Activated CD4-positive, alpha-beta memory T cell treated with anti-CD3 and anti-CD28 coated beads, Interleukin-2, amount 10 ng/mL, durations not matched to agents 7 days and 5 days (primary cell): ENCODE results near the gene RAD23B. TPM values are rescaled to one million over a fixed set of nuclear protein-coding genes. Genes with fewer than 3 reads are reported as not detected.

ENCODE experiments used
- CTCF ChIA-PET: fragments of 350-600 bp; sonication (Branson Sonifier 250); formaldehyde crosslinking; loops from one replicate; lab custom pipeline; 2021; ENCODE audit warnings: antibody characterized with exemption, inconsistent platforms; lab: Charles Lee
- POLR2A ChIA-PET: fragments of 350-600 bp; sonication (Branson Sonifier 250); formaldehyde crosslinking; loops from one replicate; lab custom pipeline; 2021; ENCODE audit warnings: antibody characterized with exemption; lab: Charles Lee
- DNase-seq: peaks from one replicate; pipeline ENCODE4 v3.0.0-alpha.2; 2020
- H3K27ac Mint-ChIP-seq: one replicate; pipeline ENCODE4 v1.8.0; 2021; ENCODE audit warnings: mild to moderate bottlenecking, mixed read lengths
- H3K27me3 Mint-ChIP-seq: one replicate; pipeline ENCODE4 v1.8.0; 2021; ENCODE audit warnings: mixed read lengths
- H3K36me3 Mint-ChIP-seq: one replicate; pipeline ENCODE4 v1.8.0; 2021; ENCODE audit warnings: low read depth, mixed read lengths
- H3K4me1 Mint-ChIP-seq: one replicate; pipeline ENCODE4 v1.8.0; 2021; ENCODE audit warnings: mixed read lengths
- H3K4me3 Mint-ChIP-seq: one replicate; pipeline ENCODE4 v1.8.0; 2021; ENCODE audit warnings: mild to moderate bottlenecking, mixed read lengths
- H3K9me3 Mint-ChIP-seq: one replicate; pipeline ENCODE4 v1.8.0; 2021; ENCODE audit warnings: mixed read lengths
- total RNA-seq, 2 experiments: library from RNA; stranded (reverse); gene quantifications; one replicate each; pipeline ENCODE4 v1.2.3, GENCODE V29; 2021

RAD23B gene
- total RNA-seq = 10 to 100 TPM; 89.4 to 91.0 TPM

GRCh38 chr9:107282759-107283622, at the start of gene RAD23B:
Gene RAD23B, plus strand, starts transcription at chr9:107283279. Its CDS starts 351 bp downstream, at chr9:107283630.
- DNase-seq = peak; percentile 97
- peak within 1 kb of the TSS; percentile 95 for H3K27ac Mint-ChIP-seq
- CTCF ChIA-PET = interaction anchor here (1.1 to 1.9 kb wide), 2 partner anchors 13 to 21 kb away, joined by 4 to 5 read pairs; no protein-coding TSS in a partner anchor
- peaks cover 43% of the 10 kb centered on the region for H3K4me1 Mint-ChIP-seq
- H3K27me3 Mint-ChIP-seq = peaks cover 8% of the 10 kb centered on the region
- peak within 1 kb of the TSS; percentile 91 for H3K4me3 Mint-ChIP-seq
- H3K36me3 Mint-ChIP-seq = peaks cover 19% of the 10 kb centered on the region
- POLR2A ChIA-PET = interaction anchor here (1.0 to 2.4 kb wide), 7 partner anchors 21 to 1837 kb away, joined by 3 to 18 read pairs (median 6); partner anchors contain the start of genes KLF4 and TMEM245
- no peaks in the 10 kb centered on the region for H3K9me3 Mint-ChIP-seq

DNA sequence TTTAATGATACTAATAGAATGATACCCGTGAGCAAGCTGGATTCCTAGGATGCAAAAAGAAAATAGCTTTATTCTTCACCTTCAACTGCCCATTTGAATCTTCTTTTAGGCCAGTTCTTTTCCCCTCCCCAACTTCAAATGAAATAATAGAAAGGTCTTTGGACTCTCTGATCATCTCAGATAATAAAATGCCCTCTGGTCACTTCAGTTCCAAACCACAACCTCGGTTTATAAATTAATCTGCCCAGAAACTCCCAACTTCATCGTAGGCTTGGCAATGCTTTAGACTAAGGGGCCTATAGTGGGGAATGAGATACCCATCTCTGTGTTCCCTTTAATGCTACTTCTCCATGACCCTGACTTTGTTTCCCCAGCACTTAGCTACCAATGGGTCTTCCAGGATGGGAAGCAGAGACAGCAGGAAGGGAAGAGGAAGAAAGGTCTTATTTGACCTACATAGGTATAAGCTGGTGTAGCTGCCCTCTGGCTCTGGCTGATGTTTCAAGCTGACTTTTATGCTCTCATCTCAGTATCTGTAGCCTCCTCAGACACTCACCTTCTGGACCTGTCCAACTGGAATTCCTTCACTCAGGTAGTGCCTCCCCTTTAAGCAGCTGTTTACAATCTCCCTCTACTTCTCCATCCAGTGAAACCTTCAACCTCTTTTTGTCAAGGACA, 47.2 kb upstream of the RAD23B start:
- Mint-ChIP-seq H3K4me1 (peaks cover 3% of the 10 kb centered on the region), H3K4me3 (no peak overlapping the region), H3K36me3 (no peaks in the 10 kb centered on the region), H3K9me3 (no peaks in the 10 kb centered on the region), H3K27ac (no peak overlapping the region), H3K27me3 (peaks cover 20% of the 10 kb centered on the region)
- ChIA-PET POLR2A (no interaction called here), CTCF (no interaction called here)
- no peak for DNase-seq

- peaks cover 7% of the 10 kb centered on the region for H3K4me1 Mint-ChIP-seq
- POLR2A ChIA-PET = no interaction called here
- CTCF ChIA-PET = no interaction called here
- no peak overlapping the region for H3K27ac Mint-ChIP-seq
- no peak overlapping the region for H3K4me3 Mint-ChIP-seq
- no peaks in the 10 kb centered on the region for H3K9me3 Mint-ChIP-seq
- no peaks in the 10 kb centered on the region for H3K36me3 Mint-ChIP-seq
- no peak for DNase-seq
- peaks cover 5% of the 10 kb centered on the region for H3K27me3 Mint-ChIP-seq
Observed at GRCh38 chr9:107237873-107238272, 45.2 kb upstream of the RAD23B start.

- DNase-seq = no peak
- no peak overlapping the region for H3K4me3 Mint-ChIP-seq
- peaks cover 4% of the 10 kb centered on the region for H3K27me3 Mint-ChIP-seq
- H3K4me1 Mint-ChIP-seq = peaks cover 13% of the 10 kb centered on the region
- POLR2A ChIA-PET = no interaction called here
- H3K27ac Mint-ChIP-seq = no peak overlapping the region
- no peaks in the 10 kb centered on the region for H3K9me3 Mint-ChIP-seq
- CTCF ChIA-PET = interaction anchor here (1.0 to 2.2 kb wide), 3 partner anchors 99 to 186 kb away, joined by 5 to 26 read pairs (median 6); no protein-coding TSS in a partner anchor
- H3K36me3 Mint-ChIP-seq = no peaks in the 10 kb centered on the region
Observed at GRCh38 chr9:107239474-107239873, 43.6 kb upstream of the RAD23B start.

GRCh38 chr9:107240260-107240659, 42.8 kb upstream of the RAD23B start:
- no peaks in the 10 kb centered on the region for H3K36me3 Mint-ChIP-seq
- ChIA-PET CTCF (interaction anchor here (1.0 to 2.2 kb wide), 3 partner anchors 98 to 185 kb away, joined by 5 to 26 read pairs (median 6); no protein-coding TSS in a partner anchor), POLR2A (no interaction called here)

DNA sequence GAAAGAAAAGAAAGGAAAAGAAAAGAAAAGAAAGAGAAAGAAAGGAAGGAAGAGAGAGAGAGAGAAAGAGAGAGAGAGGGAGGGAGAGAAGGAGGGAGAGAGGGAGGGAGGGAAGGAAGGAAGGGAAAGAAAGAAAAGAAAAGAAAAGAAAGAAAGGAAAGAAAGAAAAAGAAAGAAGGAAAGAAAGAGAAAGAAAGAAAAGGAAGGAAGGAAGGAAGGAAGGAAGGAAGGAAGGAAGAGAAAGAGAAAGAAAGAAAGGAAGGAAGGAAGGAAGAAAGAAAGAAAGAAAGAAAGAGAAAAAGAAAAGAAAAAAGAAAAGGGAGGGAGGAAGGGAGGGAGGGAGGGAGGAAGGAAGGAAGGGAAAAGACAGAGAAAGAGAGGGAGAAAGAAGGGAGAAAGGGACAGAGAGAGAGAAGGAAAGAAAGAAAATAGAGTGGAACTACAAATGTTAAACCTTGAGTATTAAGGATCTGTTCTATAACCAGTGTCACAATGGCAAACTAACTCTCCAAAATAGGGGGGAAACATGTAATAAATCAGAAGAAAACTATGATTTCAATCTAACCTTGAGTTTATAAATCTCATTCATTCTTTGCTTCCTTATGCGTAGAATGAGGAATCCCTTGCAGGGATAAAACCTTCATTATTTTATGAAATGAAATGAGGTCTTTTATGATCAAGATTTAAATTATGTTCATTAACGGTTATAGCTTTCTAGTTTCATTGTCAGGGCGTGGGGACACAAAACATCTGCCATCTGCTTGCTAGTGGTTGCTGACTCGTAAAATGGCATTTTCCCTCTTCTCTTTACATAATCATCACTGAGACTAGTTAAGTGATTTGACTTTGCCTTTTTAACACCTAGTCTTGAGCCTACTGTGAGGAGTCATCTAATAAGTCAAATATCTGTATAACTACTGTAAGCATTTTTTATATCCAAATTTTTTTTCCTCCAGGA, 40.7 kb upstream of the RAD23B start:
- H3K36me3 Mint-ChIP-seq = no peaks in the 10 kb centered on the region
- peaks cover 4% of the 10 kb centered on the region for H3K27me3 Mint-ChIP-seq
- CTCF ChIA-PET = no interaction called here
- H3K9me3 Mint-ChIP-seq = no peaks in the 10 kb centered on the region
- H3K27ac Mint-ChIP-seq = no peak overlapping the region
- DNase-seq = no peak
- no peak overlapping the region for H3K4me3 Mint-ChIP-seq
- H3K4me1 Mint-ChIP-seq = peaks cover 16% of the 10 kb centered on the region
- POLR2A ChIA-PET = no interaction called here

More at GRCh38 chr9:107240260-107240659, 42.8 kb upstream of the RAD23B start:
- H3K4me3 Mint-ChIP-seq = no peak overlapping the region
- peaks cover 4% of the 10 kb centered on the region for H3K27me3 Mint-ChIP-seq
- peaks cover 13% of the 10 kb centered on the region for H3K4me1 Mint-ChIP-seq
- H3K27ac Mint-ChIP-seq = no peak overlapping the region
- DNase-seq = no peak
- H3K9me3 Mint-ChIP-seq = no peaks in the 10 kb centered on the region

DNA sequence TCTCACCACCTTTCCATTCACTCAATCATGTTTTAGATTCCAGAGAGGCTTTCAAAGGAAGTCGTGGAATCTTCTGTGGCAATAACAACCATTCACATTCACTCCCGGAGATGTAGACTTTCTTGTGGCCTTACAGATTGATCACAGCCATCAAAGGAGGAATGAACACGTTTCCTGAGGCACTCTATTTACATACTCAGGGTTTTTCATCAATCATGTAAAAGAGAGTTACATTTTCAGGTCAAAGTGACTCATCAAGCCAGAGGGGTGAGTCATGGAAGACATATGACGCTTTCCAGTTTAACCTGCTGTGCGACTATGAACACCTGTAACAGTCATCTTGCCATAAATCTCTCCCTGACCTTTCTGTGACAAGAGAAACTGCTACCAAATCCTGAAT, 39.3 kb upstream of the RAD23B start:
- Mint-ChIP-seq H3K4me1 (peaks cover 14% of the 10 kb centered on the region), H3K9me3 (no peaks in the 10 kb centered on the region), H3K4me3 (no peak overlapping the region), H3K36me3 (no peaks in the 10 kb centered on the region), H3K27me3 (no peaks in the 10 kb centered on the region), H3K27ac (no peak overlapping the region)
- DNase-seq = peak; percentile 21
- POLR2A ChIA-PET = no interaction called here
- CTCF ChIA-PET = no interaction called here

DNA sequence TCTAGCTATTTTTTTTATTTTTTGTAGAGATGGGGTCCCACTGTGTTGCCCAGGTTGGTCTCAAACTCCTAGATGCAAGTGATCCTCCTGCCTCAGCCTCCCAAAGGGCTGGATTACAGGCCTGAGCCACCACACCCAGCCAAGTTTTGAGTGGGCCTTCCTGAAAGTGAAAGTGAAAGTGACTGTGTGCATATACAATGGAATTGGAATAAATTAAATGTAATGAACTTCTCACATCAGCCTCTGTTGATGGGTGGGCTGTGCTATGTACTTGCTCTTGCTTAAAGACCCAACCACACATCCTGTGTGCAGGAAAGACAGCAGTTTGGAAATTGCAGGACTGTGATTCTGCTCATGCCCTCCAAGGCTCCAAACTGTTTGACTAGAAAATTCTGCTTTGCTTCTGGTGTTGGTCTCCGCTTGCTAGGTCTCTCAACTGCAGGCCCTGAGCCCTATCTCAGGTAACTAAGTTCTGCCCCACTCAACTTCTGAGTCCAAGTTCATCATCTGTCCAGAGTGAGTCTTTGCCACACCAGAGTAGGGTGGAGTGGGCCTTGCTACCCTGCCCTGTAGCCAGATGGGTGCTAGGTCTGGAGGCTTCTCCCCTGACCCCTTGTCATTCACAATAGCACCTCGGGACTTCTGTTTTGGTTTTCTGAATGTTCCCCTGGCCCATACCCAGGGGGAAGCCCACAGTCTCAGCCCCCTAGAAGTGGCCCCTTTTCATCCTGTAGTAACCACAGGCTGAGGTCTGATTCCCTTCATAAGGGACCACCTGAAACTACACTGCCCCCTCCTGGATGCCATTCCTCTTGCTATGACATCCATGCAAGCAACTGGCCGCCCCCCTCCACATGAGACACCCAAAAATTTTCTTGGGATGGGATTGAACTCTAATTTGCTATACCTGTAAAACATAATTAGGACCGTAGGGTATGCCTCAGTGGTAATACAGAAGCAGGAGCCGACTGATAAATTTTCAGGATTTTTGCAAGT, 36.5 kb upstream of the RAD23B start:
- POLR2A ChIA-PET = no interaction called here
- H3K27me3 Mint-ChIP-seq = peaks cover 3% of the 10 kb centered on the region
- H3K36me3 Mint-ChIP-seq = no peaks in the 10 kb centered on the region
- H3K27ac Mint-ChIP-seq = no peak overlapping the region
- peak; percentile 18 for DNase-seq
- no peak overlapping the region for H3K4me3 Mint-ChIP-seq
- CTCF ChIA-PET = interaction anchor here (1.2 kb wide), 1 partner anchor 95 kb away, joined by 3 read pairs; no protein-coding TSS in a partner anchor
- H3K4me1 Mint-ChIP-seq = peaks cover 14% of the 10 kb centered on the region
- no peaks in the 10 kb centered on the region for H3K9me3 Mint-ChIP-seq

GRCh38 chr9:107248714-107249113, 34.4 kb upstream of the RAD23B start:
- ChIA-PET POLR2A (no interaction called here), CTCF (no interaction called here)
- Mint-ChIP-seq H3K36me3 (no peaks in the 10 kb centered on the region), H3K4me3 (no peak overlapping the region), H3K9me3 (no peaks in the 10 kb centered on the region), H3K4me1 (peaks cover 8% of the 10 kb centered on the region), H3K27ac (no peak overlapping the region), H3K27me3 (peaks cover 17% of the 10 kb centered on the region)
- DNase-seq = no peak

DNA sequence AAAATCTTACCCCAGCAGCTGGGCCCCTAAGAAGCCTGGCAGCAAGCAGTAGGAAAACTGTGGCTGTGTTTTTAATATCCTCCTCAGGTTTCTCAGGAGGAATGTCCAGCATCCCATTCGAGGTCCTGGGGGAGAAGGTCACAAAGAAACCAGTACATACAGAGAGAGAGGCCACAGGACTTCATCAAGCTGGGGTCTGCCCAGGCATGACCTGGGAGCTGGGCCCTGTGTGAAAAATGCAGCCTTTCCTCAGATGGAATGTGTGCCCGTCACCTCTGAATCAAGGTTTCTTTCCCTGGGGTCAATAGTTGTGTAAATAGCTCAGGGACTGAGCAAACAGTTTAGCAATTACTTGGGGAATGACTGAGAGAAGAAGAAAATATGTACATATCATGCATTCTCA, 33.9 kb upstream of the RAD23B start:
- H3K27me3 Mint-ChIP-seq = peaks cover 18% of the 10 kb centered on the region
- no peaks in the 10 kb centered on the region for H3K36me3 Mint-ChIP-seq
- peaks cover 3% of the 10 kb centered on the region for H3K4me1 Mint-ChIP-seq
- H3K27ac Mint-ChIP-seq = no peak overlapping the region
- no peak for DNase-seq
- no peaks in the 10 kb centered on the region for H3K9me3 Mint-ChIP-seq
- H3K4me3 Mint-ChIP-seq = no peak overlapping the region
- CTCF ChIA-PET = no interaction called here
- POLR2A ChIA-PET = no interaction called here

DNA sequence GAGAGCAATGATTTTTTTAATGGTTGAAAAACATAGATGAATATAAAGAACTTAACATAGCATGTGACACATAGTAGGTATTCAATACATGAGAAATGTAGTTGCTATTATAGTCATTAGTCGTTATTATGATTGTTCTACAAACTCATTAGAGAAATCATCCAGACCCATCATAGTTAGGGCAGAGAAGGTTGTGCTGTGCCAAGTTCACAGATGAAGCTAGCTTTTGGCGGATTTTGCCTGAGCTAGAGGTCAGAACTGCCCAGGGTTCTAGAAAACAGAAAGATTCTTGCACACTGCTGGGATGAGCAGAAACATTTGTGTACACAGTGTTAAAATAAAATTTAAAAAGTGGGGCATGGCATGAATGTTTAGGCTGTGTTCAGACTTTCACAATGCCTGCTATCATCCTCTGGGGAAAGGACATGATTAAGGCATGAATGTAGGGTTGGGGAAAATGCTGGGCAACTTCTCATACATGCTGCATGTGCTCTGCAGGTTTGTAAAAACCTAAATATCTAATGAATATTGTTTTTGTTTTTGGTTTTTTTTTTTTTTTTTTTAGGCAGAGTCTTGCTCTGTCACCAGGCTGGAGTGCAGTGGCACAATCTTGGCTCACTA, 33.3 kb upstream of the RAD23B start:
- H3K36me3 Mint-ChIP-seq = no peaks in the 10 kb centered on the region
- no peak overlapping the region for H3K4me3 Mint-ChIP-seq
- ChIA-PET POLR2A (no interaction called here), CTCF (no interaction called here)
- DNase-seq = no peak
- H3K27me3 Mint-ChIP-seq = peaks cover 18% of the 10 kb centered on the region
- peaks cover 3% of the 10 kb centered on the region for H3K4me1 Mint-ChIP-seq
- no peak overlapping the region for H3K27ac Mint-ChIP-seq
- H3K9me3 Mint-ChIP-seq = no peaks in the 10 kb centered on the region
